Endothelial cell of umbilical vein (primary cell): Measurements from ENCODE around the gene OXER1. TPM values are rescaled to one million over a fixed set of nuclear protein-coding genes. Genes with fewer than 3 reads are reported as not detected.
A peak's percentile ranks its signal among the peaks of the same experiment; 100 is the strongest.

Experiments used
- BruUV-seq: library from RNA; stranded (reverse); fragments of 400-500 nt; replicated peaks from 2 replicates; lab custom pipeline; 2021; lab: Mats Ljungman, UMichigan
- CTCF ChIA-PET: fragments of 300-600, 350-600 bp; sonication (Branson Sonifier 250); formaldehyde crosslinking; loops from one replicate; lab custom pipeline; 2021; ENCODE audit warnings: antibody characterized with exemption, inconsistent platforms; lab: Charles Lee
- POLR2A ChIA-PET: fragments of 300-600, 350-600 bp; sonication (Branson Sonifier 250); formaldehyde crosslinking; loops from one replicate; lab custom pipeline; 2021; ENCODE audit warnings: antibody characterized with exemption, inconsistent platforms; lab: Charles Lee
- DNase-seq: peaks from one replicate; pipeline ENCODE4 v3.0.0-alpha.2; 2011; ENCODE audit warnings: low read depth, low spot score
- FAIRE-seq: peaks from 2 replicates; lab custom pipeline; 2011; peaks lifted over from hg19 to GRCh38; lab: Jason Lieb, UNC
- H2AFZ ChIP-seq: 2 replicates; pipeline ENCODE4 v1.6.0; 2012; ENCODE audit warnings: low read depth, low read length, control low read depth, inconsistent platforms
- H3K27ac ChIP-seq: 2 replicates; pipeline ENCODE4 v1.5.1; 2011; ENCODE audit warnings: low read depth, mild to moderate bottlenecking, control low read depth, low read length, moderate library complexity; ENCODE audit not compliant: insufficient read depth
- H3K27me3 ChIP-seq, 2 experiments: 2 replicates each; pipeline versions ENCODE4 v1.6.0 to v1.6.1; 2011; ENCODE audit warnings: low read length in 2 of 2, mixed read lengths in 1 of 2; ENCODE audit not compliant: control insufficient read depth in 2 of 2, insufficient read depth in 2 of 2
- H3K36me3 ChIP-seq, 2 experiments: 2 replicates in 1 of 2; 3 replicates in 1 of 2; pipeline ENCODE4 v1.5.1; 2011; ENCODE audit warnings: low read length in 2 of 2, mild to moderate bottlenecking in 1 of 2, moderate library complexity in 1 of 2; ENCODE audit not compliant: control insufficient read depth in 2 of 2, insufficient read depth in 2 of 2; ENCODE audit errors: extremely low read depth in 1 of 2
- H3K4me1 ChIP-seq: 3 replicates; pipeline ENCODE4 v1.5.1; 2011; ENCODE audit warnings: mild to moderate bottlenecking, low read length; ENCODE audit not compliant: control insufficient read depth, insufficient read depth; ENCODE audit errors: extremely low read depth
- H3K4me2 ChIP-seq: 2 replicates; pipeline ENCODE4 v1.6.1; 2011; ENCODE audit warnings: low read length, control low read depth, mixed read lengths; ENCODE audit not compliant: insufficient read depth
- H3K4me3 ChIP-seq, 3 experiments: fragments of 200-600 bp in 1 of 3; sonication (generic), shearing (Covaris generic) in 1 of 3; replicated peaks in 1 of 3; 2 replicates each; pipeline ENCODE4 v1.5.1; 2011 to 2016; ENCODE audit warnings: control low read depth in 3 of 3, low read length in 3 of 3, mild to moderate bottlenecking in 2 of 3, inconsistent platforms in 1 of 3, low read depth in 1 of 3, moderate library complexity in 1 of 3; ENCODE audit not compliant: insufficient read depth in 1 of 3
- H3K79me2 ChIP-seq: 2 replicates; pipeline ENCODE4 v1.6.0; 2012; ENCODE audit warnings: low read length, inconsistent platforms; ENCODE audit not compliant: control insufficient read depth, insufficient read depth
- H3K9ac ChIP-seq: replicated peaks from 2 replicates; pipeline ENCODE3; 2011; ENCODE audit warnings: low read length, control low read depth; ENCODE audit not compliant: insufficient read depth; ENCODE audit errors: extremely low read depth
- H3K9me1 ChIP-seq: replicated peaks from 3 replicates; pipeline ENCODE4 v1.6.0; 2011; ENCODE audit warnings: mild to moderate bottlenecking, low read length; ENCODE audit not compliant: control insufficient read depth, insufficient read depth; ENCODE audit errors: extremely low read depth
- H3K9me3 ChIP-seq: replicated peaks from 2 replicates; pipeline ENCODE4 v1.5.1; 2012; ENCODE audit warnings: low read length, inconsistent platforms; ENCODE audit not compliant: control insufficient read depth, insufficient read depth
- H4K20me1 ChIP-seq: replicated peaks from 2 replicates; pipeline ENCODE3; 2011; ENCODE audit warnings: mild to moderate bottlenecking, low read length; ENCODE audit not compliant: control insufficient read depth, insufficient read depth; ENCODE audit errors: extremely low read depth
- CTCF ChIP-seq, 2 donors: IDR thresholded peaks; 1 replicate in 1 of 2; 2 replicates in 1 of 2; pipeline ENCODE4 v1.5.1; 2011; ENCODE audit warnings: low read length in 2 of 2, mild to moderate bottlenecking in 2 of 2, moderate library complexity in 2 of 2, control low read depth in 1 of 2, inconsistent platforms in 1 of 2, low read depth in 1 of 2; ENCODE audit not compliant: insufficient read depth in 1 of 2; ENCODE audit errors: extremely low read depth in 1 of 2
- EZH2 ChIP-seq: IDR thresholded peaks from 2 replicates; pipeline ENCODE4 v1.6.1; 2012; ENCODE audit warnings: borderline replicate concordance, low read depth, mild to moderate bottlenecking, moderate library complexity, low read length, inconsistent platforms; ENCODE audit not compliant: severe bottlenecking
- FOS ChIP-seq: IDR thresholded peaks from 2 replicates; pipeline ENCODE4 v1.6.1; 2011; ENCODE audit warnings: mild to moderate bottlenecking, low read length, moderate library complexity, borderline replicate concordance; ENCODE audit not compliant: insufficient read depth
- GATA2 ChIP-seq: IDR thresholded peaks from 2 replicates; pipeline ENCODE4 v1.7.0; 2011; ENCODE audit warnings: low read depth, mild to moderate bottlenecking, moderate library complexity, mixed read lengths, low read length; ENCODE audit not compliant: insufficient read length, insufficient read depth
- JUN ChIP-seq: IDR thresholded peaks from 2 replicates; pipeline ENCODE4 v1.6.1; 2011; ENCODE audit warnings: borderline replicate concordance, low read depth; ENCODE audit not compliant: insufficient read length, insufficient read depth
- MAX ChIP-seq: IDR thresholded peaks from 2 replicates; pipeline ENCODE4 v1.6.1; 2011; ENCODE audit not compliant: insufficient read depth, insufficient read length
- MYC ChIP-seq: IDR thresholded peaks from one replicate; pipeline ENCODE4 v1.6.1; 2011; ENCODE audit warnings: mild to moderate bottlenecking, low read depth, low read length
- POLR2A ChIP-seq: IDR thresholded peaks from 2 replicates; pipeline ENCODE4 v1.6.1; 2012; ENCODE audit warnings: low read depth, mild to moderate bottlenecking, control low read depth, low read length
- POLR2AphosphoS5 ChIP-seq: IDR thresholded peaks from 2 replicates; pipeline ENCODE4 v1.6.1; 2012; ENCODE audit warnings: low read depth, mild to moderate bottlenecking, control low read depth, low read length, moderate library complexity; ENCODE audit not compliant: insufficient read depth
- dilution Hi-C: fragments of 300-500 bp; cut with MboI; formaldehyde crosslinking; loops from one replicate; pipeline ENCODE4 v1.15.0; 2019; ENCODE audit warnings: low sequenced_read_pairs; ENCODE audit not compliant: extremely low pct_ligation_motif_present
- intact Hi-C: fragments of 100-400 bp; cut with micrococcal nuclease; formaldehyde crosslinking; loops from one replicate; pipeline ENCODE4 v1.10.0; 2022
- polyA plus RNA-seq, 4 experiments: library from polyadenylated mRNA; depleted of rRNA in 3 of 4; stranded (reverse) in 3 of 4; unstranded in 1 of 4; fragments of >200 nt; gene quantifications; 2 replicates each; pipeline versions ENCODE4 v1.2.1 to v1.2.3, GENCODE V29; 2011 to 2012; ENCODE audit warnings: missing spikeins in 1 of 4
- total RNA-seq: library from RNA; stranded (reverse); gene quantifications from 2 replicates; pipeline ENCODE4 v1.2.3, GENCODE V29; 2021

The OXER1 gene
- total and polyA plus RNA-seq, 2 donors (not counting 3 experiments of a cell fraction or from before 2014, with no cell fraction given): 0.18 TPM

DNA sequence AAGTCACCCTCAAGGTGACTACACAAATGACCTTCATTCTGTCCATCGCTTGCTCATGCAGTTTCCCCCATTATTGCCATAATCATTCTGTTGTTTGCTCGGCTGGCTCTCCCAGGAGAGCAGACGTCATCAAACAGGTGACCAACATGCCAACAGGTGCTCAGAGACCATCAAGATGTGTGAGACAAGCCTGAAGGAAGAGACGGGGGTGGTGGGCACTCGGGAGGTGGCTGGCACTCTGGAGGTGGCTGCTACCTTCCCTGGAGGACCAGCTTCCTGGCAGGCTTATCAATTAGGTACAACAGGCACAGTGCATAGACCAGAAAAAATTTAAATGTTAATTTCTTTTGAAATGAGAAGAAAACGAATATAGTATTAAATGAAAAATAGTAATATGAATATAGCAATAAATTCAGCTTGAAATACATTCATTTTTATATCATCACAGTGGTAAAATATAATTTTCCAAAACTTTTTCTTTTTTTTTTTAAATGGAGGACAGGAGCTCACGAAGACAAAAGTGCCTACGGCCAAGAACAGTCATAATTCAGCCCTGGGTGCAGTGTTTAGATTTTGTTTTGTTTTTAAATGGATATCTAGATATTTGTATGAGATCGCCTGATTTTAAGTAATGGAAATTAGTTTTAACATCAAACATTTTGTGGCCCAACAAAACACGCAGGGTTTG is 45.3 kb upstream of the OXER1 start:
- peaks cover 11% of the 10 kb centered on the region for H3K4me1 ChIP-seq
- TF ChIP-seq MYC (no peak), POLR2AphosphoS5 (no peak), JUN (no peak), EZH2 (no peak), POLR2A (no peak), FOS (no peak), GATA2 (no peak), MAX (no peak), CTCF (IDR thresholded peaks at IDR 0.05; ENCODE audit: extremely low read depth in 1 of 2, insufficient read depth in 1 of 2, low read depth in 1 of 2, low read length in 2 of 2) (no peak)
- H4K20me1 ChIP-seq: no peaks in the 10 kb centered on the region
- H3K27me3 ChIP-seq: peaks cover 0 to 7% of the 10 kb centered on the region in 2 experiments
- POLR2A ChIA-PET: no interaction called here
- no peak for DNase-seq
- no peaks in the 10 kb centered on the region for H3K9me3 ChIP-seq
- intact Hi-C loops: loop anchor here (2.0 kb wide), 1 partner anchor 14 kb away; no protein-coding TSS in a partner anchor
- peak overlapping the region; percentile 71 for H3K4me2 ChIP-seq
- peak overlapping the region; percentile 37 for H2AFZ ChIP-seq
- TSS peak; percentile 61 for BruUV-seq
- H3K27ac ChIP-seq: peak overlapping the region; percentile 85
- peaks cover 2% of the 10 kb centered on the region for H3K9me1 ChIP-seq
- no peak for FAIRE-seq
- CTCF ChIA-PET: interaction anchor here (1.1 to 2.1 kb wide), 6 partner anchors 8 to 313 kb away, joined by 3 to 7 read pairs (median 3); partner anchors contain the start of gene HAAO
- dilution Hi-C loops: no loop called here
- H3K79me2 ChIP-seq: no peaks in the 10 kb centered on the region
- peak overlapping the region; percentile 87 for H3K9ac ChIP-seq
- H3K36me3 ChIP-seq: no peaks in the 10 kb centered on the region
- peak overlapping the region; percentile 26 to 72 (median 44) for H3K4me3 ChIP-seq
